ENCODE results near the gene SDHAF1. TPM values are rescaled to one million over a fixed set of nuclear protein-coding genes. Genes with fewer than 3 reads are reported as not detected.
A peak's percentile ranks its signal among the peaks of the same experiment; 100 is the strongest.
"Not testable (repeated sequence)": the region's sequence is repeated elsewhere in the genome, so short reads cannot be mapped to it uniquely, and the experiment has no call there.

The SDHAF1 gene
- total RNA-seq, 4 donors from 2014 or later, result 44.0 to 52.7 (median 49.8) TPM

DNA sequence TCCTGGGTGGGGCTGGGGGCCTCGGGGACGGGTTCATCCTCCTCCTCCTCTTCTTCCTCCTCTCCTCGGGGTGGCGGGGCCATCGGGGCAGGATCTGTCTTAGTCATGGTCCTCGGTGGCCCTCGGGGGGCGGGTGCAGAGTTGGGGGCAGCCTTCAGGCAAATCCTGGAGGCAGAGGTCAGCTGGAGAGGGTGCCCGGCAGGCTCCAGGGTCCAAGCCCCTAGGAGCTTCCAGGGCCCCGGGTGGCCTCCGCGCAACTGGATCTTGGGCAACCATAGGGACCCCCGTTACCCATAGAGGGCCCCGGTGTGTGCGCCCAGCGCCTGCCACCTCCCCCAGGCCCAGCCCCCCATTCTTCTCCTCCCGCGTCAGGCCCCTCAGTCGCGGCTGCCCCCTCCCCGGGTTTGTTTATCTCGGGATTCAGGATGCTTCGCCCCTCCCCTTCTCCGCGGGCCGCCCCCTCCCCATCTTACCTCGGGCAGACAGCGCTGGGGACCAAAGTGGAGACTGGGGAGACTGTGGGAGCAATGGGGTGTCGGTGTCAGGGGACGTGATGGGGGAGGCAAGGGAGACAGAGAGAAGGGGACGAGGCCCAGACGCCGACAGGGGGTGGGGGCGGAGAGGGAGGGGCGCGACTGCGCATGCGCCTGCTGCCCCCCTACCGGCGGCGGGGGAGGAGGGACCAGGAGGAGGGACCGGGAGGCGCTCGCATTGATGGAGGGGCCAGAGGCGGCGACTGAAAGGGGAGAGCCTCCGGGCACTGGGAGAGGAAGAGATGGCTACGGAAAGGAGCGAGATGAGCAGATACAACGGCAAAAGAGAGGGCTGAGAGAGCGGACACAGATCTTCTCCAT, 37.5 kb downstream of the SDHAF1 start, which contains the start of gene CLIP3:
CLIP3 (minus strand) TSS at position 623 of the 854 bp plus-strand sequence; CDS start at position 107, 516 bp downstream.
- WGBS, 2 donors (ENCODE audit: low coverage in 1 of 2), result 0 to 5% methylated on average over 6 to 10 of the region's 51 CpGs
- TF ChIP-seq, protein P1, sequence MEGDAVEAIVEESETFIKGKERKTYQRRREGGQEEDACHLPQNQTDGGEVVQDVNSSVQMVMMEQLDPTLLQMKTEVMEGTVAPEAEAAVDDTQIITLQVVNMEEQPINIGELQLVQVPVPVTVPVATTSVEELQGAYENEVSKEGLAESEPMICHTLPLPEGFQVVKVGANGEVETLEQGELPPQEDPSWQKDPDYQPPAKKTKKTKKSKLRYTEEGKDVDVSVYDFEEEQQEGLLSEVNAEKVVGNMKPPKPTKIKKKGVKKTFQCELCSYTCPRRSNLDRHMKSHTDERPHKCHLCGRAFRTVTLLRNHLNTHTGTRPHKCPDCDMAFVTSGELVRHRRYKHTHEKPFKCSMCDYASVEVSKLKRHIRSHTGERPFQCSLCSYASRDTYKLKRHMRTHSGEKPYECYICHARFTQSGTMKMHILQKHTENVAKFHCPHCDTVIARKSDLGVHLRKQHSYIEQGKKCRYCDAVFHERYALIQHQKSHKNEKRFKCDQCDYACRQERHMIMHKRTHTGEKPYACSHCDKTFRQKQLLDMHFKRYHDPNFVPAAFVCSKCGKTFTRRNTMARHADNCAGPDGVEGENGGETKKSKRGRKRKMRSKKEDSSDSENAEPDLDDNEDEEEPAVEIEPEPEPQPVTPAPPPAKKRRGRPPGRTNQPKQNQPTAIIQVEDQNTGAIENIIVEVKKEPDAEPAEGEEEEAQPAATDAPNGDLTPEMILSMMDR (IDR thresholded peaks at IDR 0.05), result peak in 3 of 4 experiments; percentile 24 to 38 (median 35)
- peak; percentile 14 for TF ChIP-seq POLR2AphosphoS5 (IDR thresholded peaks at IDR 0.05)
- no peak for TF ChIP-seq POLR2A (IDR thresholded peaks at IDR 0.05)
- no peak for TF ChIP-seq EP300 (IDR thresholded peaks at IDR 0.05)
- Histone ChIP-seq H3K36me3 (peaks cover 0 to 23% of the 10 kb centered on the region in 2 donors), H3K27ac (peak within 1 kb of the TSS; percentile 58 to 88 (median 82)), H3K4me3 (peak within 1 kb of the TSS; percentile 74 to 86), H3K9me3 (no peaks in the 10 kb centered on the region), H3K4me1 (peaks cover 0 to 37% (median 5%) of the 10 kb centered on the region in 3 donors), H3K27me3 (no peaks in the 10 kb centered on the region)
- ATAC-seq, result peak; percentile 87

DNA sequence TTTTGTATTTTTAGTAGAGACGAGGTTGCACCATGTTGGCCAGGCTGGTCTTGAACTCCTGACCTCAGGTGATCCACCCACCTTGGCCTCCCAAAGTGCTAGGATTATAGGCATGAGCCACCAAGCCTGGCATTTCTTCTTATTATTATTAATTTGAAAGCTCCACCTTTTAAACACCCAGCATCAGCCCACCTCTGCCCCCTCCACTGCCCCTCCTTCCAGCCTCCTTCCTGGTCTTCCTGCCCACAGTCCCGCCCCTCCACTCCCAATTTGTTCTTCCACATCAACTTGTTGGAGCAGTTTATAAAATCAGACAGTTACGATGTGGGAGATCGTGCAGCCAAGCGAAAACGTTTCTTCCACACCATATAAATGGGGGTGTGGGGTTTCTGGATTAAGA, 45.5 kb downstream of the SDHAF1 start:
- TF ChIP-seq POLR2AphosphoS5 (IDR thresholded peaks at IDR 0.05) (no peak), POLR2A (IDR thresholded peaks at IDR 0.05) (no peak), EP300 (IDR thresholded peaks at IDR 0.05) (no peak)
- TF ChIP-seq, protein P1 (IDR thresholded peaks at IDR 0.05), result no peak
- Histone ChIP-seq H3K4me1 (peaks cover 0 to 49% (median 4%) of the 10 kb centered on the region in 3 donors), H3K9me3 (no peaks in the 10 kb centered on the region), H3K36me3 (peaks cover 0 to 31% of the 10 kb centered on the region in 2 donors), H3K27ac (peak overlapping the region in 2 of 4 donors; percentile 73 to 76), H3K27me3 (no peaks in the 10 kb centered on the region), H3K4me3 (no peak overlapping the region)
- no peak for ATAC-seq
- WGBS, 2 donors (ENCODE audit: low coverage in 1 of 2), result 80% methylated on average over 5 of the region's 6 CpGs; no CpG with 5 or more reads in 1 of the 2 donors

DNA sequence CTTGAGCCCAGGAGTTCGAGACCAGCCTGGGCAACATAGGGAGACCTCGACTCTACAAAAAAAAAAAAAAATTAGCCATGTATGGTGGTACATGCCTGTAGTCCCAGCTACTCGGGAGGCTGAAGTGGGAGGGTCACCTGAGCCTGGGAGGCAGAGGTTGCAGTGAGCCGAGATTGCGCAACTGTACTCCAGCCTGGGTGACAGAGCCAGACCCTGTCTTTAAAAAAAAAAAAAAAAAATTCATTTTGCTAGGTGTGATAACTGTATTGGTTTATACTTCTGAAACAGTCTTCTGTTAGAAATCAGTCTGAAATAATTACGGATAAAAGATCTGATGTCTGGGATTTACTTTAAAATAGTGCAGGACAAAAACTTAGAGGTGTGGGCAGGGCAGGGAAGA, 46.1 kb downstream of the SDHAF1 start:
- not testable (repeated sequence) for H3K9me3 ChIP-seq, ATAC-seq, H3K4me3 ChIP-seq, H3K27me3 ChIP-seq
- Histone ChIP-seq H3K4me1 (peaks cover 0 to 53% (median 4%) of the 10 kb centered on the region in 3 donors), H3K36me3 (peaks cover 0 to 31% of the 10 kb centered on the region in 2 donors), H3K27ac (peak overlapping the region; percentile 30 to 79 (median 74))
- 85% methylated on average over 6 of the region's 6 CpGs for WGBS, 2 donors (ENCODE audit: low coverage in 1 of 2)

DNA sequence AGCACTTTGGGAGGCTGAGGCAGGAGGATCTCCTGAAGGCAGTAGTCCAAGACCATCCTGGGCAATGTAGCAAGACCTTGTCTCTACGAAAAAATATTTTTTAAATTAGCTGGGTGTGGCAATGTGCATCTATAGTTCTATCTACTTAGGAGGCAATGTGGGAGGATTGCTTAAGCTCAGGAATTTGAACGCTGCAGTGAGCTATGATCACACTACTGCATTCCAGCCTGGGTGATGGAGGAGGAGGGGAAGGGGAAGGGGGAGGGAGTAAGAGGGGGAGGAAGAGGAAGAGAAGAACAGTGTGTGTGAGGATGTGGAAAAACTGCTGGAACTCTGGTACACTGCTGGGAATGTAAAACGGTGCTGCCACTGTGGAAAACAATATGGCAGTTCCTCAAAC, 46.8 kb downstream of the SDHAF1 start:
- peak; percentile 92 for ATAC-seq
- WGBS, 2 donors (ENCODE audit: low coverage in 1 of 2), result 0 to 11% methylated on average over 3 of the region's 3 CpGs
- Histone ChIP-seq H3K27ac (peak overlapping the region; percentile 55 to 79 (median 74)), H3K9me3 (no peaks in the 10 kb centered on the region), H3K36me3 (peaks cover 0 to 31% of the 10 kb centered on the region in 2 donors), H3K4me1 (peaks cover 0 to 61% (median 4%) of the 10 kb centered on the region in 3 donors), H3K4me3 (no peak overlapping the region), H3K27me3 (no peaks in the 10 kb centered on the region)
- TF ChIP-seq POLR2AphosphoS5 (IDR thresholded peaks at IDR 0.05), result peak; percentile 56
- TF ChIP-seq, protein P1 (IDR thresholded peaks at IDR 0.05), result no peak
- no peak for TF ChIP-seq EP300 (IDR thresholded peaks at IDR 0.05)

DNA sequence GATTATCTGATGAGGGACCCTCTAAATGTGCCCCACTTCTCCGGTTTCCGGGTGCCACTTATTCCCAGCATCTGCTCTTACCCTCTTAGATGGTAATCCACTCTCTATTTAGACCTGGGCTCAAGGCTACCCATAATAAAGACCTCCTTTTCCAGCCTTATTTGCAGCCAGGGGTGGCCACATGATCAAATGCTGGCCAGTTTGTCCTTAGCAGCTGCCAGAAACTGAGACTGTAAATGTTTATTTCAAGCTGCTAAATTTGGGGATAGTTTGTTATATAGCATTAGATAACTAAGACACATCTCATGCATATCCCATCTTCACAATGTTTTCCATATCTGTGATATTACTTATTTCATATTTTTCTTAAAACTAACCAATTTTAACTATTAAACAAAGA, 49.0 kb downstream of the SDHAF1 start:
- no peak overlapping the region for H3K4me3 ChIP-seq
- 68 to 75% methylated on average over 2 of the region's 2 CpGs for WGBS, 2 donors (ENCODE audit: low coverage in 1 of 2)
- TF ChIP-seq POLR2A (IDR thresholded peaks at IDR 0.05) (no peak), POLR2AphosphoS5 (IDR thresholded peaks at IDR 0.05) (no peak), EP300 (IDR thresholded peaks at IDR 0.05) (no peak)
- TF ChIP-seq, protein P1 (IDR thresholded peaks at IDR 0.05), result no peak
- peaks cover 0 to 74% (median 4%) of the 10 kb centered on the region in 3 donors for H3K4me1 ChIP-seq
- no peak for ATAC-seq
- H3K9me3 ChIP-seq, result no peaks in the 10 kb centered on the region
- no peaks in the 10 kb centered on the region for H3K27me3 ChIP-seq
- H3K27ac ChIP-seq, result peak overlapping the region; percentile 1 to 79 (median 74)
- H3K36me3 ChIP-seq, result peaks cover 0 to 13% of the 10 kb centered on the region in 2 donors

Small RNA genes lying within 50 kb of the gene (small RNA-seq; reads per million reads assigned to genes)
- gene AF038458.1, result 0 reads per million in 4 donors

Other genes starting within 250 kb of the SDHAF1 start
- gene U2AF1L4, start 249.8 kb upstream of the SDHAF1 start, total RNA-seq, result 10 to 100 TPM in 3 of 4 donors, 1 to 10 TPM in 1; 7.5 to 29.3 (median 23.7) TPM
- gene PSENEN, start 249.5 kb upstream of the SDHAF1 start, total RNA-seq, result 10 to 100 TPM; 20.4 to 35.7 (median 29.5) TPM
- gene LIN37, start 246.6 kb upstream of the SDHAF1 start, total RNA-seq, result 10 to 100 TPM; 14.4 to 29.4 (median 18.7) TPM
- gene HSPB6, start 238.2 kb upstream of the SDHAF1 start, total RNA-seq, result 100 to 1,000 TPM in 2 of 4 donors, 10 to 100 TPM in 2; 44.9 to 119 (median 96.6) TPM
- 10 to 100 TPM; 10.1 to 17.1 (median 13.4) TPM for gene PROSER3, start 237.0 kb upstream of the SDHAF1 start, total RNA-seq
- 10 to 100 TPM in 1 of 4 donors, 1 to 10 TPM in 3; 3.1 to 22.6 (median 5.5) TPM for gene ARHGAP33, start 219.6 kb upstream of the SDHAF1 start, total RNA-seq
- gene PRODH2, start 182.3 kb upstream of the SDHAF1 start, total RNA-seq, result not detected
- not detected for gene NPHS1, start 142.7 kb upstream of the SDHAF1 start, total RNA-seq
- not detected for gene KIRREL2, start 138.3 kb upstream of the SDHAF1 start, total RNA-seq
- 10 to 100 TPM in 1 of 4 donors, 1 to 10 TPM in 3; 4.7 to 10.0 (median 8.8) TPM for gene APLP1, start 126.6 kb upstream of the SDHAF1 start, total RNA-seq
- 1 to 10 TPM; 2.8 to 9.5 (median 5.7) TPM for gene NFKBID, start 94.6 kb upstream of the SDHAF1 start, total RNA-seq
- 1 to 10 TPM in 3 of 4 donors, not detected in 1; 1.8 to 3.1 (median 3.0) TPM for gene HCST, start 92.7 kb upstream of the SDHAF1 start, total RNA-seq
- 100 to 1,000 TPM in 1 of 4 donors, 10 to 100 TPM in 2, 1 to 10 TPM in 1; 3.0 to 116 (median 45.3) TPM for gene TYROBP, start 86.9 kb upstream of the SDHAF1 start, total RNA-seq
- 10 to 100 TPM in 2 of 4 donors, 1 to 10 TPM in 2; 6.7 to 18.5 (median 9.1) TPM for gene LRFN3, start 58.8 kb upstream of the SDHAF1 start, total RNA-seq
- under 1 TPM in 3 of 4 donors, not detected in 1; 0.39 to 0.62 (median 0.47) TPM for gene SYNE4, start 13.6 kb downstream of the SDHAF1 start, total RNA-seq
- gene ALKBH6, start 19.0 kb downstream of the SDHAF1 start, total RNA-seq, result 10 to 100 TPM; 10.7 to 38.3 (median 25.3) TPM
- 10 to 100 TPM; 26.8 to 66.2 (median 31.1) TPM for gene CLIP3, start 37.7 kb downstream of the SDHAF1 start, total RNA-seq
- 10 to 100 TPM in 2 of 4 donors, 1 to 10 TPM in 2; 5.3 to 16.8 (median 9.4) TPM for gene THAP8, start 59.1 kb downstream of the SDHAF1 start, total RNA-seq
- under 1 TPM; 0.17 to 0.62 (median 0.29) TPM for gene WDR62, start 59.7 kb downstream of the SDHAF1 start, total RNA-seq
- gene OVOL3, start 116.0 kb downstream of the SDHAF1 start, total RNA-seq, result not detected
- gene POLR2I, start 119.7 kb downstream of the SDHAF1 start, total RNA-seq, result 10 to 100 TPM; 49.3 to 60.2 (median 54.1) TPM
- gene TBCB, start 120.3 kb downstream of the SDHAF1 start, total RNA-seq, result 100 to 1,000 TPM; 116 to 248 (median 180) TPM
- gene CAPNS1, start 144.9 kb downstream of the SDHAF1 start, total RNA-seq, result 100 to 1,000 TPM; 151 to 237 (median 210) TPM
- gene COX7A1, start 157.3 kb downstream of the SDHAF1 start, total RNA-seq, result 10 to 100 TPM; 50.4 to 66.6 (median 61.7) TPM
- gene ZNF565, start 219.5 kb downstream of the SDHAF1 start, total RNA-seq, result 1 to 10 TPM; 4.4 to 6.3 (median 5.8) TPM
- gene ZNF146, start 219.9 kb downstream of the SDHAF1 start, total RNA-seq, result 10 to 100 TPM; 57.9 to 98.2 (median 75.2) TPM